Common myeloid progenitor, CD34-positive (primary cell): Measurements from ENCODE around the gene CFAP20.
A peak's percentile ranks its signal among the peaks of the same experiment; 100 is the strongest.
"Not testable (repeated sequence)": the region's sequence is repeated elsewhere in the genome, so short reads cannot be mapped to it uniquely, and the experiment has no call there.

Source experiments
- CTCF ChIA-PET: fragments of 350-600 bp; sonication (Branson Sonifier 250); formaldehyde crosslinking; loops from one replicate; lab custom pipeline; 2021; ENCODE audit warnings: antibody characterized with exemption; lab: Charles Lee
- POLR2A ChIA-PET: fragments of 350-600 bp; sonication (Branson Sonifier 250); formaldehyde crosslinking; loops from one replicate; lab custom pipeline; 2021; ENCODE audit warnings: antibody characterized with exemption; lab: Charles Lee
- DNase-seq, 3 donors: peaks; one replicate each; pipeline versions ENCODE4 v3.0.0 to v3.0.0-alpha.2; 2013
- H3K27ac ChIP-seq, 2 experiments: 1 replicate in 1 of 2; 2 replicates in 1 of 2; pipeline ENCODE4 v1.7.0; 2013; ENCODE audit warnings: inconsistent platforms in 2 of 2, low read length in 2 of 2, mild to moderate bottlenecking in 2 of 2, low read depth in 1 of 2, moderate library complexity in 1 of 2; ENCODE audit not compliant: severe bottlenecking in 2 of 2, insufficient read depth in 1 of 2, poor library complexity in 1 of 2
- H3K27me3 ChIP-seq, 5 experiments: replicated peaks in 2 of 5; 1 replicate in 3 of 5; 2 replicates in 2 of 5; pipeline versions ENCODE4 v1.6.1 to v1.7.0; 2013; ENCODE audit warnings: low read length in 4 of 5, mild to moderate bottlenecking in 2 of 5, moderate library complexity in 2 of 5, inconsistent platforms in 1 of 5; ENCODE audit not compliant: insufficient read depth in 5 of 5, control insufficient read depth in 4 of 5
- H3K36me3 ChIP-seq, 4 experiments: 1 replicate in 2 of 4; 2 replicates in 2 of 4; pipeline versions ENCODE4 v1.6.1 to v1.7.0; 2013; ENCODE audit warnings: low read length in 3 of 4, control low read depth in 1 of 4, mild to moderate bottlenecking in 1 of 4; ENCODE audit not compliant: control insufficient read depth in 4 of 4, insufficient read depth in 4 of 4
- H3K4me1 ChIP-seq, 4 experiments: 1 replicate in 3 of 4; 2 replicates in 1 of 4; pipeline versions ENCODE4 v1.6.1 to v1.7.1; 2013; ENCODE audit warnings: low read length in 3 of 4, mild to moderate bottlenecking in 3 of 4, control low read depth in 1 of 4, inconsistent platforms in 1 of 4, moderate library complexity in 1 of 4; ENCODE audit not compliant: control insufficient read depth in 4 of 4, insufficient read depth in 4 of 4; ENCODE audit errors: control extremely low read depth in 1 of 4
- H3K4me3 ChIP-seq, 7 experiments: 1 replicate in 4 of 7; 2 replicates in 3 of 7; pipeline versions ENCODE4 v1.5.1 to v1.7.0; 2013; ENCODE audit warnings: mild to moderate bottlenecking in 7 of 7, low read length in 6 of 7, moderate library complexity in 6 of 7, inconsistent platforms in 2 of 7, low read depth in 2 of 7, control low read depth in 1 of 7; ENCODE audit not compliant: insufficient read depth in 4 of 7, control insufficient read depth in 1 of 7; ENCODE audit errors: extremely low read depth in 1 of 7
- H3K9me3 ChIP-seq, 5 experiments: 1 replicate in 4 of 5; 2 replicates in 1 of 5; pipeline versions ENCODE4 v1.6.1 to v1.7.1; 2013; ENCODE audit warnings: low read length in 4 of 5, mild to moderate bottlenecking in 2 of 5, inconsistent platforms in 1 of 5, low read depth in 1 of 5, moderate library complexity in 1 of 5; ENCODE audit not compliant: control insufficient read depth in 4 of 5, insufficient read depth in 2 of 5; ENCODE audit errors: control extremely low read depth in 1 of 5
- WGBS: methylation state at CpG from one replicate; pipeline ENCODE4 v1.1.5; 2013; ENCODE audit not compliant: insufficient coverage; 5-methylcytosine and 5-hydroxymethylcytosine counted together

CFAP20 gene

DNA sequence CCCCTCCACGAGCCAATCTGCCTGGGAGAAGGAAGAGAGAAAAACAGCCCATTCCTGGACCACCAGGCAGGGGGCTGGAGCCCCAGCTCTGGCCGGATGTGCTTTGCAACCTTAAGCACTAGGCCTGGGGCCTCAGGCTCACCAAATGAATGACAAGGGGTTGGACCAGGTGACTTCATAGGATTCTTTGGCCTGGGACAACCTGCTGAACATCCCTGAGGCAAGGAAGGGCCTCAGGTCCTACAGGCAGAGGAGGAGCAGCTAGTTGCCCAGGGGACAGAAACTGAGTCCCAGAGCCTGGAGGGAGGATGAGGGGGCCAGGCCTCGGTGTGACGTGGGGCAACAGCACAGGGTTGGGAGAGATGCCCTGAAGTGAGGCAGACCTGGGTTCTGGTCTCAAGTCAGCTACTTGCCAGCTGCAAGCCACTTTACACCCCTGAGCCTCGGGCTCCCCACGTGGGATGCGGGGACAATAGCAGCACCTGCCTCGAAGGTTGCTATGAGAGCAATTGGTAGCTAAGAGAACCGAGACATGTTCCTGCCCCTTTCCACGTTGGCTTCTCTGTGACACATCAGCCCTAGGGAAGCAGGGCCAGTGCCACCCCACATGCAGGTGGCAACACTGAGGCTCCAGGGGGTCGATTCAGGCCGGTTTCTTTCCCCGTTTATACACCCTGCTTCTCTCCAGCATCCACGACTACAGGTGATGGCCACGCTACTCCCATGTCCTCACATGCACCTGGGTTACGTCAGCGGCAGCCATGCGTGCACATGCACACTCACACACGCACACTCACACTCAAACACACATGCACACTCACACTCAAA, 42.6 kb downstream of the CFAP20 start:
- peak in 1 of 3 donors; percentile 22 for DNase-seq
- 92% methylated on average over 18 of the region's 19 CpGs for WGBS
- Histone ChIP-seq H3K4me1 (peaks cover 0 to 2% (median under 1%) of the 10 kb centered on the region in 4 experiments), H3K4me3 (no peak overlapping the region), H3K36me3 (no peaks in the 10 kb centered on the region), H3K9me3 (no peaks in the 10 kb centered on the region), H3K27me3 (no peaks in the 10 kb centered on the region), H3K27ac (no peak overlapping the region)
- ChIA-PET CTCF (no interaction called here), POLR2A (no interaction called here)

DNA sequence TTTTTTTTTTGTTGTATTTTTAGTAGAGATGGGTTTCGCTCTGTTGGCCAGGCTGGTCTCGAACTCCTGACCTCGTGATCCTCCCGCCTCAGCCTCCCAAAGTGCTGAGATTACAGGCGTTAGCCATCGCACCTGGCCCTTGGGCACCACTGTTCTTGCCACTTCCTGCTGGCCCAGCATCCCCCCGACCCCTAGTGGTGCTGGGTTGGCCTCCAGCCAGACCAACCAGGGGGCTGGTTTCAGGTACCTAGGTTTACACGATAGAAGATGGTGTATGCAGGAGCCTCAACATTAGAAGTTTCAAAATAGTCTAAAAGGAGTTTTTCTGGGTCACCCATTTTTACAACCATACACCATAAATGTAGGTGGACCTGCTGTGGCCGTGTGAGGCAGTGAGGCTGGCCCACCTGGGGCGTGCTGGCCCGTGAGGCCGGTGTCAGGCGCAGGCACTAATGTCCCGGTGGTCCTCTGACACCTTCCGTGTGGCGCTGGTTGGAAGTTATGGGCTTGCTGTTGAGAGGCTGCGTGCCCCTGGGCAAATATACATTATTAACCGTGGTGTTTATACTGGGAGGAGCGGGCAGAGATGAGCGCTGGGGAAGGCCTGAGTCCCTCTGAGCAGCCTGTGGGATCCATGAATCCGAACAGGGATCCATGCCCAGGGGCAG, 43.5 kb downstream of the CFAP20 start:
- peaks cover 0 to 7% (median 4%) of the 10 kb centered on the region in 4 experiments for H3K4me1 ChIP-seq
- H3K27me3 ChIP-seq, result no peaks in the 10 kb centered on the region
- H3K36me3 ChIP-seq, result no peaks in the 10 kb centered on the region
- H3K4me3 ChIP-seq, result no peak overlapping the region
- no peaks in the 10 kb centered on the region for H3K9me3 ChIP-seq
- no peak overlapping the region for H3K27ac ChIP-seq
- WGBS, result 79% methylated on average over 11 of the region's 21 CpGs
- no peak for DNase-seq
- CTCF ChIA-PET, result no interaction called here
- POLR2A ChIA-PET, result no interaction called here

- Histone ChIP-seq H3K36me3 (no peaks in the 10 kb centered on the region), H3K9me3 (no peaks in the 10 kb centered on the region), H3K4me3 (no peak overlapping the region), H3K27me3 (no peaks in the 10 kb centered on the region), H3K4me1 (peaks cover 0 to 7% (median 4%) of the 10 kb centered on the region in 4 experiments), H3K27ac (no peak overlapping the region)
- CTCF ChIA-PET, result no interaction called here
- 91% methylated on average over 7 of the region's 11 CpGs for WGBS
- DNase-seq, result no peak
- POLR2A ChIA-PET, result no interaction called here
Measured at GRCh38 chr16:58085171-58085570, 44.0 kb downstream of the CFAP20 start.

GRCh38 chr16:58084635-58085034, 44.5 kb downstream of the CFAP20 start:
- CTCF ChIA-PET, result interaction anchor here (0.9 kb wide), 1 partner anchor 11 kb away, joined by 4 read pairs; no protein-coding TSS in a partner anchor

GRCh38 chr16:58082381-58082780, 46.8 kb downstream of the CFAP20 start:
- CTCF ChIA-PET, result no interaction called here
- no peaks in the 10 kb centered on the region for H3K27me3 ChIP-seq
- POLR2A ChIA-PET, result no interaction called here
- no peak overlapping the region for H3K4me3 ChIP-seq
- H3K27ac ChIP-seq, result no peak overlapping the region
- no peak for DNase-seq
- H3K36me3 ChIP-seq, result no peaks in the 10 kb centered on the region
- H3K9me3 ChIP-seq, result peaks cover 0 to under 1% (median 0%) of the 10 kb centered on the region in 5 experiments
- H3K4me1 ChIP-seq, result peaks cover 0 to 7% (median 4%) of the 10 kb centered on the region in 4 experiments

More at GRCh38 chr16:58084635-58085034, 44.5 kb downstream of the CFAP20 start:
- H3K36me3 ChIP-seq, result no peaks in the 10 kb centered on the region
- no peak for DNase-seq
- peaks cover 0 to 7% (median 4%) of the 10 kb centered on the region in 4 experiments for H3K4me1 ChIP-seq
- WGBS, result 93% methylated on average over 5 of the region's 6 CpGs
- H3K4me3 ChIP-seq, result no peak overlapping the region
- no peaks in the 10 kb centered on the region for H3K27me3 ChIP-seq
- H3K27ac ChIP-seq, result no peak overlapping the region
- POLR2A ChIA-PET, result no interaction called here
- no peaks in the 10 kb centered on the region for H3K9me3 ChIP-seq

- DNase-seq, H3K36me3 ChIP-seq, H3K27me3 ChIP-seq, H3K9me3 ChIP-seq, POLR2A ChIA-PET, H3K27ac ChIP-seq, H3K4me1 ChIP-seq, H3K4me3 ChIP-seq: not testable (repeated sequence)
- CTCF ChIA-PET, result interaction anchor here (0.8 kb wide), 1 partner anchor 16 kb away, joined by 3 read pairs; no protein-coding TSS in a partner anchor
- 93% methylated on average over 4 of the region's 5 CpGs for WGBS
Measured at GRCh38 chr16:58080657-58081056, 48.5 kb downstream of the CFAP20 start.

DNA sequence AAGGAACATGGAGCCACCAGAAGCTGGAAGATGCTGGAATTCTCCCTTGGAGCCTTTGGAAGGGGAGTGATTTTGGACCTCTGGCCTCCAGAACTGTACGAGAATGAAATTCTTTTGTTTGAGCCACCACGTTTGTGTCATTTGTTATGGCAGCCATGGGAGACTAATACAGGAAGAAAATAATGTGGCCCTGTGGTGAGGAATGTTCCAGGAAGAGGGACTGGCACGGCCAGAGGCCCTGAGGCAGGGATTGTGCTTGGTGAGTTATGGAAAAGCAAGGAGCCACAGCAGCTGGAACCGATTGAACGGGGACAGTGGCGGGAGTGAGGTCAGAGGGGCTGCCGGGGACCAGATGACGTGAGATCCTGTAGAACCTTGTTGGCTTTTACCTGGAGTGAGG, 51.4 kb downstream of the CFAP20 start:
- POLR2A ChIA-PET, result no interaction called here
- 96% methylated on average over 8 of the region's 8 CpGs for WGBS
- no peaks in the 10 kb centered on the region for H3K27me3 ChIP-seq
- H3K4me1 ChIP-seq, result peaks cover 0 to 7% (median 4%) of the 10 kb centered on the region in 4 experiments
- no peaks in the 10 kb centered on the region for H3K36me3 ChIP-seq
- no peak overlapping the region for H3K4me3 ChIP-seq
- DNase-seq, result no peak
- peaks cover 0 to 6% (median 0%) of the 10 kb centered on the region in 5 experiments for H3K9me3 ChIP-seq
- H3K27ac ChIP-seq, result no peak overlapping the region
- CTCF ChIA-PET, result no interaction called here
